Bronchial smooth muscle cell (primary cell): ENCODE measurements around the gene PDCL3. TPM values are rescaled to one million over a fixed set of nuclear protein-coding genes. Genes with fewer than 3 reads are reported as not detected.

ENCODE experiments used
- total RNA-seq: library from RNA; depleted of rRNA; stranded (reverse); fragments of >200 nt; gene quantifications from 2 replicates; pipeline ENCODE4 v1.2.1, GENCODE V29; 2014

PDCL3 gene
- total RNA-seq, result 8.8 and 9.3 TPM in 2 replicates

DNA sequence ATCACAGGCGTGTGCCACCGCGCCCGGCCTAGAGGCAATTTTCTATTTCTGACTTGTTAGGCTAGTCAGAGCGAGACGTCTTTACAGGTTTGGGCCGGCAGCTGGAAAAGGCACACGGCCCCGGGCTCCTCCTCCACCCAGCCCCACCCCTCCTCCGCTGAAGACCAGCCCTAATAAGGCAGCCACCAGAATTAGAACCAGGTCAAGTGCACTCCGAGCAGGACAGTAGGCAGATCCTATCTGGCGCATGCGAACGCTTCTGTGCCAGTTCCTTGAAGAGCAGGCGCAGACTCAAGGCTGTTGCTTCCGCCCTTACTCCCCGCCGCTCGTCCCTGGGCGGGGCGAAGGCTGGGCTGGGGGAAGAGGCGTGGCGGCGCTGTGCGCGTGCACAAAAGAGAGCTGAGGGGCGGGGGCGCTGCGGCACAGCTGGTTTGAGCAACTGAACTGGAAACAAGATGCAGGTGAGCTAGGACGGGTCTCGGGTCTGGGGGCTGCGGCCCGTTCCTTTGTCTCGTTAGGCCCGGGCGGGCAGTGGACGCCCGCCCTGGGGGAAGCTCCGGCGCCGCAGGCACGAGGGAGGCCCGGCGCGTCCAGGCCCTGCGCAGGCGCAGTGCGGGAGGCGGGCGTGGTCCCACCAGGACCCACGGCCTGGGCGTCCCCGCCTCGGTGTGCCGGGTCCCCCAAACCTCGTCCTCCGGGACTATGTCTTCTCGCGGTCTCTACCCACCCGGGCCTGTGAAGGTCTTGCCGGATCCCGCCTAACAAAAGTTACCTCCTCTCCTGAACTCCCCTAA, at the start of gene PDCL3:
TSS of gene PDCL3 (plus strand) at position 381 of the 794 bp plus-strand sequence. CDS start at position 456, 75 bp downstream.

Other genes with a start within 250 kb of the PDCL3 start
- under 0.01 TPM in 2 replicates for gene LONRF2, start 240.5 kb upstream of the PDCL3 start, total RNA-seq
- 4.9 and 6.3 TPM in 2 replicates for gene CHST10, start 145.3 kb upstream of the PDCL3 start, total RNA-seq
- gene NMS, start 92.5 kb upstream of the PDCL3 start, total RNA-seq, result not detected in 2 replicates